GM21737 (cell line): ENCODE data around the gene MMD.
"Not testable (repeated sequence)": the region's sequence is repeated elsewhere in the genome, so short reads cannot be mapped to it uniquely, and the experiment has no call there.

Experiments
- ATAC-seq: cut with Tn5 transposase; IDR thresholded peaks from one replicate; pipeline ENCODE4 v1.9.1; 2021; ENCODE audit warnings: mild to moderate bottlenecking, moderate library complexity; ENCODE audit not compliant: unreplicated experiment

Gene MMD

DNA sequence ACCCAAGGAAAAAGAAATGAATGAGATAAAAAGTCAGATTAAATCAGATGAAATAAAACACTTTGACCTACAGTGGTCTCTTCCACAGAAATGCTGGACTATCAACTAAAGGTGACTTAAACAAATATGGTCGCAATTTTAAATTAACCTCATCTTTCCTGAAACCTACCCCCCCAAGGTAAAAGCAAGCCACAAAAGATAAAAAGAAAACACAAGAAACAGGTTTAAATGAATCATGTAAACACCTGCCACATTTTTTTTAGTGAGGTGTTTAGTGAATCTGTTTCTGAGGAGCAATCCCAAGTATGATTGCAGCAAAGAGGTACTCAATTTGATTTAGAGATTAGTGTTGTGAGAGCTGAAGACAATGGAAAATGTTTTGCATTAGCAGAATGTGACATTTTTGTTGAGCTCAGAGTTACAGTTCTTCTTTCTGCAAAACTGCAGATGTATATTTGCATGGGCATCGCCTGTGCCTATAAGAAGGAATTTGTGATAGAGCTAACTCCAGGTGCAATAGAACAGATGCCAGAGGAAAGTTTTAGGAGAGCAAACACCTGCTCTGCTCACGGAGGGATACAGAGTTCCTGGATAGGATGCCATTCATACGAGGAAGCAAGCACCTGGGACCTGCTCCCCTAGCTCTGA lies 3.4 kb upstream of the MMD start:
- ATAC-seq, result no peak

DNA sequence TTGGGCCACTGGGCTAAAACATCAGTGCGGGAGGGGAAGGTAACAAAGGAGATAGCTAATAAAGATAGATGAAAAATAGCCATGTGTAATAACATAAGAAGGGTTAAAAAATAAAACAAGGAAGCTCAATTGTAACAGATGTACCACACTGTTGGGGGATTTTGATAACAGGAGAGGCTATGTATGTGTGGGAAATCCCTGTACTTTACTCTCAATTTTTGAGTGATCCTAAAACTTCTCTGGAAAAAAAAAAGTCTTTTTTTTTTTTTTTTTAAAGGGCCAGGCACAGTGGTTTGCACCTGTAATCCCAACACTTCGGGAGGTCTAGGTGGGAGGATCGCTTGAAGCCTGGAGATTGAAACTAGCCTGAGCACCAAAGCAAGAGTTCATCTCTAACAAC lies 1.9 kb upstream of the MMD start:
- no peak for ATAC-seq

DNA sequence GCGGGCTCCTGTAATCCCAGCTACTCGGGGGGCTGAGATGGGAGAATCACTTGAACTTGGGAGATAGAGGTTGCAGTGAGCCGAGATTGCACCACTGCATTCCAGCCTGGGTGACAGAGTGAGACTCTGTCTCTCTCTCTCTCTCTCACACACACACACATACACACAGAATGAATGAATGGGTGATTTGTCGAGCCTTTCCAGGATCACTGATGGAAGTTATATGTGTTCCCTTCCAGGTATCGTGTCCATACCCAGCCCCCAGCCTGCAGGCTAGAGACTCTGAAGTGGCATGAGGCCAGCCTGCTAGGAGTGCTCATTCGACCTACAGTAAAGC lies 1.2 kb upstream of the MMD start:
- not testable (repeated sequence) for ATAC-seq

- no peak for ATAC-seq
Observed at GRCh38 chr17:55420776-55421178, 858 bp downstream of the MMD start.

- ATAC-seq, result peak; percentile 30
Observed at GRCh38 chr17:55420067-55420775, 1.4 kb downstream of the MMD start.

DNA sequence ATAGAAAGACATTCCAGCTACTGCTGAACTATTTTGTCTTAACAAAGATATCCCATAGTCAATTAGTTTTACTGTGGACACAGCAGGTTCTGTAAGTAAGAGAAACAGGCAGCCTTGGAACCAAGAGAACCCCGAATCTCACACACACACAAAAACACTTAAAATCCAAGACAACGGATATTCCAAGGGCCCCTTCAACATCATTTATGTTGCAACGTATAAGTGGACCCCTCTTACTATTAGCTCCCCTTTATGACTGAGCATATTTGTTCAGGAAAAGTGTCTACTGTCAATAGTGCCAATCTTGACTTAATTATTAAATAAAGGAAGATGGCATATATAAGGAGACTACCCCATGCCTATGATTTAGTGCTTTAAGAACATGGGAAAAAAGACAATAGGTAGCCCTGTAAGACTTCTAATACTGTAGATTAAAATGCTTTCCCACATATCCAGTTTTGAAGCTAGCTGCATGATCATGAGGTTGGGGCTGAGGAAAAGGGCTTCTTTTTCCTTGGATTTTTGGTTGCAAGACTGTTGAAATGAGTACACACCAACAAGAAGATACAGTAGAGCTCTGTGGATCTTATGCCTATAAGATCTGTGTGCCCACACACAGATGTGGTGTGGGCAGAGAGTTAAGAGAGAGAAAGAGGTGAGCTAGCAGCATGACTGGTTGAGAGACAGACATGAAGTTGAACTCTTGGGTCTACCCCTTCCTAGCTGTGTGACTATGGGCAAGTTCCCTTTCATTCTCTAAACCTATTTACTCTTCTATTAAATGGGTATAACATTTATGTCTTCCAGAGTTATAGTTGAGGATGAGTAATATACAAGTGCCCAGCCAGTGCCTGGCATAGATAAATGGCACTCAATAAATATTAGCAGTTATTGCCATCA lies 3.0 kb downstream of the MMD start:
- ATAC-seq, result no peak

DNA sequence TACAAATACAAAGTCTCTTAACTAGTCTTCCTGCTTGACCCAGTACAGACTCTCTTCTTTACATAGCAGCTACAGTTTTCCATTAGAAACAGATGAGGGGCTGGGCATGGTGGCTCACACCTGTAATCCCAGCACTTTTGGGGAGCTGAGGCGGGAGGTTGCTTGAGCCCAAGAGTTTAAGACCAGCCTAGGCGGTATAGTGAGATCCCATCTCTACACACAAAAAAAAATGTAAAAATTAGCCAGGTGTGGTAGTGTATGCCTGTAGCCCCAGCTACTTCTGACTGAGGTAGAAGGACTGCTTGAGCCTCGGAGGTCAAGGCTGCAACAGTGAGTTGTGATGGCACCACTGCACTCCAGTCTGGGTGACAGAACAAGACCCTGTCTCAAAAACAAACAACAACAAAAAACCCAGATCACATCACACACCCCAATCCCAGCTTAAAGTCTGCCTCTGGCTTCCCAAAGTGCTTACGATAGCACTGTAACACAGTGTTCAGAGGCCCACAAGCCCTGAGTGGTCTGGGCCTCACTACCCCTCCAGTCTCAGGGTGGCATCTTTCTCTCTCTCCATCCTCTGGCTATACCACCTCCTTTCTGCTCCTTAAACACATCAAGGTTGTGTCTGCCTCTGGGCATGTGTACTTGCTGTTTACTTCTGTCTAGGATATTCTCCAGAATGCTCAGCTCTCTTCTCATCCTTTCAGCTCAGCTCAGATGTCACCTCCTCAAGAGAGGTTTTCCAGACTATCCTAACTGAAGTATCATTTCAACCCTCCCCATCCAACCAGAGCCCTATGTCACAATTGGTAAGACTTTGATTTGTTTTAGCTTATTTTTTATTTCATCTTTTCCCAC lies 4.0 kb downstream of the MMD start:
- no peak for ATAC-seq

DNA sequence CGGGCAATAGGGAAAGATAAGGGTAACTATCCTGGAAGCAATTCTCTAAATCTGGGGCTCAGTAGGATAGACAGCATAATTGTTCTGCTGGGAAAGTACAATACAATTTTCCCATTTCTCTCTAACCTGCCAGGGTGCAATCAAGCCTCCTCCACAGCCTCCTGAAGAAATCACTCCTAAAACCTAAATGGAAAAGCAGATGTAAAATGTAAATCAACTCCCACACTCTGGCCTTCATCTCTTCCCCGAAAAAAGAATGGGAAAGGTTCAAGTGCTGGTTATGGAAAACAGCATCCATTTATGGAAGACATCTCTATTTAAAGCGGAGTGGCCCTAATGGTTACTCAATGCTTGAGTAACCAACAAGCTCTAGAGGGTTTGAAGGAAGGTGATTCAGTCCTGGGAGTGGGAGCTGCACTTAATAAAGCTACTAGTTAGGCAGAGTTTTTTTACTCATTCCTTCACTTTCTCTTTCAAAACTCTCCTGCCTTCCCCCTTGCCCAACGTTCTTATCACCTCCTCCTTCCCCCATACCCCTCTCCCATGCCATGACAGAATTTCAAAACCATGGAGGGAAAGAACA lies 5.1 kb downstream of the MMD start:
- no peak for ATAC-seq

GRCh38 chr17:55416000-55416399 lies 5.6 kb downstream of the MMD start:
- ATAC-seq, result no peak

DNA sequence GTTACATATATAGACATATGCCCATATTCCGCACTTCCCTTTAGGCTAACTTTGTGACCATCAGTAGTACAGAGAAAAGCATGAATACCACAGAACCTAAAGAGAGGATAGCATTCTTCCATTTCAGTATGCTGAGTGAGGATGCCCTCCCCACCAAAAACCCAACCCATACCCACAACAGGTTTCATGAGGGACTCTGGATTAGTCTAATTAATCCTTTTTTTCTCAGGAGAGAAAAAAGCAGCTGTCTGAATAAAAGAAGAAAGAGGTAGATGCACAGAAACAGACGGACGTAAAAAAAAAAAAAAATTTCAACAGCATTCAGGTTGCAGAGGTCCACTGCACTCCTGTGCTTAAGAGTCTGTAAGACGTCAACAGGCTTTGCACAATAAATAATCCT lies 6.7 kb downstream of the MMD start:
- ATAC-seq, result no peak

DNA sequence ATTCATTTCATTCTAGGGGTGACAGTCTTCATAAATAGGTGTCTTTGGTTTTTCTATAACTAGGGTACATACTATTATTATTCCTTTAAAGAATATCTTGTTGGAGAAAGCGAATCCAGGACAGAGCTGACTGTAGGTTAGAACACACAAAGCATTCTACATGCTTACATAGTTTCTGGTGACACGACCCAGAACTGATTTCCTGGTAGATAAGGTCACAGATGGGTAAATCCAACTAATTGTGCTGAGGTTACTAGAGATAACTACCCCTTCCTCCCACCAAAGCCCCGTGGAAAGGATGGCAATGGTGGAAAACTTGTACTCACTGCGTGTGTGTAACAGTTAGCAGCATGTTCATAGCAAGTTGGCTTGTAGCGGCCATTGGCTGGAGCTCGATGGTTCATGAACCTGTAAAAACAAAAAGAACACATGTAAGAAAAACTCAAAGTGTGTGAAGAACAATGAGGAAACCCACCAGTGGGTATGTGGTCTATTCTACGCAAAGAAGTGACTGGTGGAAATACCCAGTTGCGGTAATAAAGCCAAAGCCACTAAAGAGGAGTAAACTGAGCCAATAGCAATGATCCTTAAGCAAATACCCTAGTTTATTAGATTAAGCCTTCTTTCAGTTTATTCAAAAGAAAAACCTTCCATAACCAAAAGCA lies 7.7 kb downstream of the MMD start:
- ATAC-seq, result no peak

- ATAC-seq, result no peak
Observed at GRCh38 chr17:55411463-55411855, 10.2 kb downstream of the MMD start.

DNA sequence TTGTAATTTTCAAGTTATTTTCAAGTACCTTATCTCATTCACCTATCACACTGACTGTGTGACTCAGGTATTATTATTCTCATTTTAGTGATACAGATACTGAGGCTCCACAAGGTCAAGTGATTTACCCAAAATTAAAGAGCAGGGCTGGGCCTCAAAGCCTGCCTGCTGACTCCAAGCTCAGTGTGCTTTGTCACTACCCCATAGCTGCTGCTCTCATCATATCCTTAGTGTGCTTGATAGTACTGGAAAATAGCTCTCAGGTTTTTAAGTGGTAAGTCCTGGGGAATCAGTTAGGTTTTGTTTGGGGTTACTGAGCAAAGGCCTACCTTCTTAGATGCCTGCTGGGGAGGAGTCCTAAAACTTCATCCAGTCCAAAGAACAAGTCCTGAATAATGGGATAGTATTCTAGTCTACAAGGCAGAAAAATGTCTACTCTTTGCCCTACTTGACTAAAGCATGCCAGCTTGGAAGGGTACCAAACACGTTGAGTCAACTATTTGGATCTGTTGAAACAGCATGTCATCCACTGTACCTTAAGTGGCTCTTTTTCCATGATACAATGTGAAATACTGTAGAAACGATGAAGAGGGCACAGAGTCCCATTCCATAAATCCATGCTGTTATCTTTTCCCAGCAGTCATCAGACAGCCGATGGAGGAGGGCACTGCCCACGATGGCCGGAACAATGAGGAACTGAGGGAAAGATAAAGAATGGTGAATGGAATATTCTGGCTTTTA lies 10.7 kb downstream of the MMD start:
- ATAC-seq, result no peak

DNA sequence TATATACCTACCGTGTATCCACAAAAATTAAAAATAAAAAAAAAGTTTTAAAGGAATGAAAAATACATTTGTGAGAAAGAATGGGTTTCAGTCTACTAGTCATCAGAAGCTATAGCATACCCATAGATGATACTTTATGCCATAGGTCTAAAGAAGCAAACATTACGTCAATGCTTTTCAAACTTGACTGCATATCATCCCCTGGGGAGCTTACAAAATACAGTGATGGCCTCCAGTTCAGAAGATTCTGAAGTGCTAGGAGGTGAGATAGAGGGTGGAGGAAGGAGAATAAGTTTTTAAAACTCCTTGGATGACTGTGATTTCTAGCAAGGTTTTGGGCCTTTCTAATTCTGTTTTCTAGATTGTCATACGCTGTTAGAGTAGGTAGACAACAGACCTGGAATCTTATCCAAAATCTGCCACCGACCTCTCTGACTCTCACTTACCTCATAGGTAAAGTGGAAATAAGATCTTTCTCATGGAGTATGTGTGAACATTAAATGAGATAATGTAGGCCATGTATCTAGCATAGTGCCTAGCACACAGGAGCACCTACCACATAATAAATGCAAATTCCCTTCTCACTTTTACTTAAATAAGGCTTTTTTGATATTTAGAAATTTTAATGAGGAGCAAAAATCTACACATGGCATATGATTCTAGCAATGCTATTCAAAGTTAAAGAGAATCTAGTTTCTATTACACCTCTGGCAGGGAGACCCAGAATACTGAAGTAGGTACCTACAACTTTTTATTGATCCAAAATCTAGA lies 12.4 kb downstream of the MMD start:
- ATAC-seq, result no peak

DNA sequence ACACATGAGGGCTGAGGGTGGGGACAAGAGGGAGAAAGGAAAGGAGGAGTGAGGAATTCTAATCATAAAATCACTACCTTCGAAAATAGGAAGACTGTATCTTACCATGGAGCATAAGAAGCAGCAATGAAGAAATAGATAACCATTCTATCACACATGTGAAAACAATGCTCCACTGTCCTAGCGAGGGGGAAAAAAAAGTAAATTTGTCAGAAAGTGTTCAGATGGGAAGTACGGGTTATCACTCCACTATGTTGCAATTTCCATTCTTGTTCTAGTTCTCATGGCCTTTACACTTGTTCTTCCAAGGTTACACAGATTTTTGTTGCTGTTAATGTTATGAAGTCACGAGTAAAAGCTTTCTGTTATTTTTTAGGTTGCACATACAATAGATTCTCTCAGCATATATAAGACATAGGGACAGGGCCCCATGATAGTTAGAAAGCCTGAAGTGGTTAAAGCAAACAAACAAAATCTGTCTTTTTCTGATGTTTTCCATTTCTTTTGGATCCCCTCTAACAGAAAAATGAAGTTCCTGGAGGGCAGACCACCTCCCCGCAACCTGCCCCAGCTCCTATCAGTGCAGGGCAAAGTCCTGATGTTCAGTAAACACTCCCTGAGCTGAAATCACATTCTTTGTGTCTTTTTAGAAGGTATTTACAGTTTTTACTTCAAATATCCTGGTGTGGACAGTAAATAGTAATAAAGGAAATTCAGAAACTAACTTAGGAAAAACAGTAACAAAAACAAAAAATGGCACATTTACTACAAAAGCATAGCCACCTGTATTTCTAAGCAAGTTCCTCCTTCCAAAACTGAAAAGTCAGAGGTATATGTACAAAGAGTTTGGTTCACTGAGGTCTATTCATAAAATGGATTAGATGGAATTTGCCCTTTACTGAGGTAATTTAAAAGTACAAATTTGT lies 13.7 kb downstream of the MMD start:
- no peak for ATAC-seq

DNA sequence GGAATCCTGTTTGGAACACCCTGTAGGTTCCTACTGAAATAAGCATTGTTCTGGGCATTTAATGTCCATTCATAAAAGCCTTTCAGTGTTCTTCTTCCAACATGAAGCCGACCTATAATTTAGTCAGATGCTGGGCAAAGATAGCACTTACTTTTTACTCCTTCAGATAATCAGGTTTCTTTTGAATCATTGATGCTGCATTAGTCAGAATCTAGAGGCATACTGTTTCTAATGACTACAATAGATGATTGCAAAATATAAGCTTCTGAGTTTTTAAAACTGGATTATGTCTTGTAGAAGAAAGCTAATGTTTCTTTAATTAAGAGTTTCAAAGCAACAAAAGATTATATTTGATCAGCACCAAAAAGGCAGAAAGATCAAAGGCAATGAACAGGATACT lies 16.0 kb downstream of the MMD start:
- ATAC-seq, result no peak

- not testable (repeated sequence) for ATAC-seq
Observed at GRCh38 chr17:55404197-55404596, 17.4 kb downstream of the MMD start.

DNA sequence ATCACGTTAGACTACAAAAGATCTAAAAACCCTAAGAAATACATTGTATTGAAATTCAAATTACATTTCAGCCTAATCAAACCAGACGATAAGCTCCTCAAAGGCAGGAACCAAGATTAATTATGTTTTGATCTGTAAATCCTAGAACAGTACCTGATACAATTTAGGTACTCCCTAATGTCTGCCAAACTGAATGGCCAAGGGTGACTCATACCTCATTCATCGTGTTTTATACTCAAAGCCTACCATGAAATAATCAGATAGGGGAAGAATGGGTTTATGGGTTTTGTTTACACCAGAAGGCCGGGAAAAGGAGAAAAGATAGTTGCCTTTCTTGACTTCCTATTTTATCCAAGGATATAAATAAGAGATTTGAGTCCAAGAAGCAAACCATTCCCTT lies 19.3 kb downstream of the MMD start:
- ATAC-seq, result no peak
